GM19372 (cell line): ENCODE results near the gene KRTAP1-4.
"Not testable (repeated sequence)": the region's sequence is repeated elsewhere in the genome, so short reads cannot be mapped to it uniquely, and the experiment has no call there.

Experiments used
- ATAC-seq: cut with Tn5 transposase; IDR thresholded peaks from one replicate; pipeline ENCODE4 v1.9.1; 2021; ENCODE audit warnings: mild to moderate bottlenecking, low read depth, moderate library complexity; ENCODE audit not compliant: unreplicated experiment

The KRTAP1-4 gene, protein sequence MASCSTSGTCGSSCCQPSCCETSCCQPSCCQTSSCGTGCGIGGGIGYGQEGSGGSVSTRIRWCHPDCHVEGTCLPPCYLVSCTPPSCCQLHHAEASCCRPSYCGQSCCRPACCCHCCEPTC

DNA sequence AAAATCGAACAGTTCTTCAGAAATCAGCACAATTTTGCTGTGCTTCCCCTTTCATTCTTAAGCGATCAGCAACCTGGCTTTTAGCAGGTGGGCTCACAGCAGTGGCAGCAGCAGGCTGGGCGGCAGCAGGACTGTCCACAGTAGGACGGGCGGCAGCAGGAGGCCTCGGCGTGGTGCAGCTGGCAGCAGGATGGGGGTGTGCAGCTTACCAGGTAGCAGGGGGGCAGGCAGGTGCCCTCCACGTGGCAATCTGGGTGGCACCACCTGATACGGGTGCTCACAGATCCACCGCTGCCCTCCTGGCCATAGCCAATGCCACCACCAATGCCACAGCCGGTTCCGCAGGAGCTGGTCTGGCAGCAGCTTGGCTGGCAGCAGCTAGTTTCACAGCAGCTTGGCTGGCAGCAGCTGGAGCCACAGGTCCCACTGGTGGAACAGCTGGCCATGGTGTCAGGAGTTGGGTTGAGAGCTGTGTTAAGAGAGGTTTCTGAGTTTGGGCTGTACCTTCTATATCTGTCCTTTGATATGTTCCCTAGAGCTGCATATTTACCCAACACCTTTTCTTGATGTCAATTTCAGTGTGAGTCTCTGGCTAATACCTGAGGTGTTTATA is at the start of gene KRTAP1-4:
KRTAP1-4 (minus strand) TSS at position 563 of the 613 bp plus-strand sequence; CDS start at position 446, 117 bp downstream.
- ATAC-seq: no peak

DNA sequence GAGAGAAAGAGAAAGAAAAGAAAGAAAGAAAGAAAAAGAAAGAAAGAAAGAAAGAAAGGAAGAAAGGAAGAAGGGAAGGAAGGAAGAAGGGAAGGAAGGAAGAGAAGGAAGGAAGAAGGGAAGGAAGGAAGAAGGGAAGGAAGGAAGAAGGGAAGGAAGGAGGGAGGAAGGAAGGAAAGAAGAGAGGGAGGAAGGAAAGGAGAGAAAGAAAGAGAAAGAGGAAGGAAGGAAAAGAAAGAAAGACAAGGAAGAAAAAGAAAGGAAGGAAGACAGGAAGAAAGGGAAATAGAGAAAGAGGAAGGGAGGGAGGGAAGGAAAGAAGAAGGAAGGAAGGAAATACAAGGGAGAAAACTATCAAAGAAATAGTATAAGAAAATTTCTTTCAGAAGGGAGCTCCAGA is 46.8 kb upstream of the KRTAP1-4 start:
- no peak for ATAC-seq

DNA sequence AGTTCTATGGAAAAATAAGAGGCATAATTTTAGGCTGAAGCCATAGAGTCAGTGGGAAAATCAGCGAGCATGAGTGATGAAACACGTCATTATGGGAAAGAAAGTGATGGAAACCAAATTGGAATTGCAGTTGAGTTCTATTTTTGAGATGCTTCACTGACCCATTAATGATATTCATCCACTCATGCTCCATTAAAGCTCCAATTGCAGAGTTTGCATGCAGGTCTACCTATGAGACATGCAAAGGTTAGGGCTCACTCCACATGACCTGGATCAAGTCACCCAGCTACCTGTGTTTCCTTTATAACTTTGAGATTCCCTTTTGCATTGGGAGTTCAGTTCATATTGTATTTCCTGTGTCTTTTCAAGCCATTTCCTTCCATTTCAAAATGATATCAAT is 43.7 kb upstream of the KRTAP1-4 start:
- no peak for ATAC-seq

DNA sequence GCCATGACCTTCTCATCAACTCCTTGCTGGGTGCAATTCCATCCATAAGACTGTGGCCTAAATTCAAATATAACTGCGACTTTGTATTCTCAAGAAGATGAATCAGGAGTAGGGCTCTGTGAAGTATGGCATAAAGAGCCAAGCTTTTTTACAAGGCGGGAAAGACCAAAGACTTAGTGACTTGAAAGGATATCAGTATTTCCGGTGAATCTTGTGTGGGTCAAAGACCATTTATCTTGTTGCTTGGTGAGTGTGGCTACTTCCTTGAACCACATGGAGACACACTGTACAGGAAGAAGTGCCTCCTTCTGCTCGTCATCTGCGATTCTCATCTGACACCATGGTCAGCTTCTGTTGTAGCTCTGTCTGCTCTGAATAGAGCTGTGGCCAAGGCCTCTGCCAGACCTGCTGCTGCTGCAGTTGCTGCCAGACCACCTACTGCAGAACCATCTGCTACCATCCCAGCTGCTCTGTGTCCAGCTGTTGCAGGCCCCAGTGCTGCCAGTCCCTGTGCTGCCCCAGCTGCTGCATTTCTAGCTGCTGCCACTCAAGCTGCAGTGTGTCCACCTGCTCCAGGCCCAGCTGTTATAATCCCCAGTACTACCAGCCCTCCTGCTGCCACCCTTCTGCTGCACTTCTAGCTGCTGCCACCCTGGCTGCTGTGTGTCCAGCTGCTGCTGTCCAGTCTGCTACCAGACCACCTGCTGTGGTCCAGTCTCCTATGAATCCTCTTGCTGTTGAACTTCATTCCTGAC is 41.8 kb upstream of the KRTAP1-4 start:
- no peak for ATAC-seq

DNA sequence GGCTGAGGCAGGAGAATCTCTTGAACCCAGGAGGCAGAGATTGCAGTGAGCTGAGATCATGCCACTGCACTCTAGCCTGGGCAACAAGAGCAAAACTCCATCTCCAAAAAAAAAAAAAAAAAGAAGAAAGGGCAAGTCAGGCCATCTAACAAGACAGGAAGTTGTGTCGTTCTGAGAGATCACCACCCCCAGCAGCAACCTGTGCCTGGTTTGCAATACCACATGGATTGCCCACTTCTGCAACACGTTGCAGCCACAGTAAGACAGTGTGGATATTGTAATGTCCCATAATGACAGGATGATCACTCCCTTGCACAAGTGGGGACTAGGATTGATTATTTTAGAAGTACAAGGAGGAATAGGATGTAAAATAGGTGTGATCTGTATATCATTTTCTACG is 39.0 kb upstream of the KRTAP1-4 start:
- ATAC-seq: no peak

DNA sequence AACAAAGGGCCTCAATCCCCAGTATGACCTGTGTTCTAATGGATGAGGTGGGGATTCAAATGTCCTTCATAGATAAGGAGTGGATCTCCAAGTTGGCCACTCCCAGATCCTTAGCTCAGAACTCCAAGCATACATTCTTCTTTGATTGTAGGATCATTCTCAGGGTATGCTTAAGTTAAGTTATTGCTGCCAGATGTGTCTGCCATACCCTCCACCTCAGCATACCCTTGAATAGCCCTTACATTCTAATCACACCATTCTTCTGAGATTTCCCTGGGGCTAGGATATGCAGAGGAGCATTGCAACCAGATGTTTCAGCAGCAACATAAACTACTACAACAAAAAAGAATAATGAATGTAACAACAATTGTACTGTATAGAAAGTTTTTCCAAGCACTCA is 37.3 kb upstream of the KRTAP1-4 start:
- no peak for ATAC-seq

DNA sequence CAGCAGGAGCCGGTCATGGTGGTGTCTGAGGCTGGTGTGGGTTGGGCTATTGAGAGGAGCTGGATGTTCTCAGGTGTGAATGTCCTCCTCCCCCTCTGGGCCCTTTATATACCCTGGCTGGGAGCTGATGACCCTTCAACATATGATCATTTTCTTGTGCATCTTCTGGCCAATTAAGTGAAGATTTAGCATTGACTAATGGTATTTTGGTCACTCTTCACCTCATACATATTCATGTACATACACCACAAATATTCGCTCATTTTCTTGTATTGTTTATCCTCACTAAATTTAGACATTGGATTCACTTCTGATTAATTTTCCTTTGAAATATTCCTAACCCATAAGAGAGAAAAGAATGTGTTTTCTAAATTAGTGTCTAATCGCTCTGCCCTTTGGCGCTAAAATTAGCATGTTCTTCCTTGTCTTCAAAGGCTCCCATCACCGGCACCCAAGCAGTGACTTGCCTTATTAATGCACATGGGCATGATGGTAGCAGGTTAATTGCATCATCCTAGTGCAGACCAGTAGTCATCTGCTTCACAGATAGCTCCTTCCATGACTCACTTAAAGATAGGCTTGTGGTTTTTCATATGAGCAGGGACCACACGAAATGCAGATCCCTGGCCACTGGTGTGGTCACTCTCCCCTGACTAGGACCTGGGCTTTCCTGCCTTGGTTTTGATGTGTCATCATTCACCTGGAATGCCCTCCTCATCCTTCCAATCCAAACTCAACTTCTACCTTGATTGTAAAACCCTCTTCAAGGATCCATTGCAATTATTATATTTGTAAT is 36.0 kb upstream of the KRTAP1-4 start, which contains the start of gene KRTAP2-4:
KRTAP2-4 (minus strand) TSS at position 51 of the 796 bp plus-strand sequence; CDS start at position 17, 34 bp downstream.
- no peak for ATAC-seq

DNA sequence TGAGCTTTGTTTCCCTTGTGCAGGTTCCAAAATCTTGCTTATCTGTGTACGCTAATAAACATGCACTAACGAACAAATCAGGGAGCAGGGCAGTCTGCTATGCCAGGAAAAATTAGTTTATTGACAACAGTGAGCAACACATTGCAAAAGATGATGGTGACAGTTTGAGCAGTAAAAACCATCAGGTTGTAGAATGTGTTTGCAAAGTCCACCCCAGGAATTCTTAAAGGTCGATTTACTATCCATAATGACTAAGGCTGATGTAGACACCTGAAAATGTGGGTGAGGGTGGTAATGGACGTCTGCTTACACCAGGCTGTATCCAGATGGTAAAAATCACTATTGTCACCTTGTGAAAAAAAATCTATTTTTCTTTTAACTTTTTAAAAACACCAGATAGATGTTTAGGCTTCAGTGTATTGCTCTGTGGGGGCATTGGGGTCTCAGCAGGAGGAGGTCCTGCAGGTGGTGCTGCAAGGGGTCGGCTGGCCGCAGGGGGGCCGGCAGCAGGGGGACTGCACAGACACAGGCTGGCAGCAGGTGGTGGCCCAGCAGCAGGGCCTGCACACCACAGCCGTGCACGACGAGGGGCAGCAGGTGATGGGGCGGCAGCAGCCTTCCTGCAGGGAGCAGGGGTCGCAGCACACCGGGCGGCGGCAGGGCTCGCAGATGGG is 35.2 kb upstream of the KRTAP1-4 start:
- ATAC-seq: not testable (repeated sequence)

DNA sequence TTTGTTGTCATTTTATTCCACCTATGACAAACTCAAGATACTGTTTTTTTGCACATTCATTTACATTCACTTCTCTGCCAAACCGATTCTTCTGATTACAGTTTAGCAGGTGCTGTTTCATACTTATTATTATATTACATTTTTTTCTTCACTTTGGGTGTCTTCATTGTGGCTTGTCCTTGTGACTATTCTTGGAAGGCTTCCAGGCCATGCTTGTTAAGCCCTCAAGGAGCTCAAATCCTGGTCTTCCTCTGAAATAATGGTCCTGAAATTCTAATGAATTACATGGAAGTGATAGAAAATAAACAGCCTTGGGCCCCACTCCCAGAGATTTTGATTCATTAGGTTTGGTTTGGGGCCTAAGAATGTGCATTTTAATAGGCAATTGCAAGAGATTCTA is 34.3 kb upstream of the KRTAP1-4 start:
- no peak for ATAC-seq

DNA sequence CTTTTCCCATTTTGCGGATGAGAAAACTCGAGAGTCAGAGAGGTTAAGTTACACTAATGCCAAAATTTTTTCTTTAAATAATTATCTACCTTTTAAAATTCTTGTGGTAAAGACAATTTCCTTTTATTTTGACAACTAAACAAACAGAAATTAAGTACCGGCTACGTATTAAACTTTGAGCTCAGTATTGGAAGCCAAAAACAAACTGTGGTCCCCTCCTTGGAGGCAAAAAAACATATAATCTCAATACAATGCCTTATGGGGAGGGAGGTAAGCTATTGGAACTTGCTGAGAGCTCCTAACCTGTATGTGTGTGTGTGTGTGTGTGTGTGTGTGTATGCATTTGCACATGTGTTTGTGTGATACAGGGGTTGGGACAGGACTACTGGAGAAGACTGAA is 33.5 kb upstream of the KRTAP1-4 start:
- ATAC-seq: no peak

DNA sequence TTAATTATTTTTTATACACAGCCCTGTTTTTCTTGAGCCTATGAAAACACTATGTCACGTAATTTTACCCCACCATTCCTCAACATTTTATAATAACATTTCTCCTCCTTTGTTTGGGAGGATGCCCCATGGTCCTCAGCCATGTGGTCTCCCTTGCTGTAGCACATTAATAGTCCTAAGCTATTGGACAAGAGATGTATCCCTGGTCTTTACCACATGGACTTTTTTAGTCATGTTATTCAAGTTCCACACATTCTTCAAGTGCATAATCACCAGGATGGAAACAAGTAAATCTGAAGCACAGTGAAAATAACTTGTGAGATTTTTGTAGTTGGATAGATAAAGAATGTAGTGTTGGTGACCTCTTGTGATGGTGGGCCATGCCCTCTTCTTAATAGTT is 32.0 kb upstream of the KRTAP1-4 start:
- no peak for ATAC-seq

DNA sequence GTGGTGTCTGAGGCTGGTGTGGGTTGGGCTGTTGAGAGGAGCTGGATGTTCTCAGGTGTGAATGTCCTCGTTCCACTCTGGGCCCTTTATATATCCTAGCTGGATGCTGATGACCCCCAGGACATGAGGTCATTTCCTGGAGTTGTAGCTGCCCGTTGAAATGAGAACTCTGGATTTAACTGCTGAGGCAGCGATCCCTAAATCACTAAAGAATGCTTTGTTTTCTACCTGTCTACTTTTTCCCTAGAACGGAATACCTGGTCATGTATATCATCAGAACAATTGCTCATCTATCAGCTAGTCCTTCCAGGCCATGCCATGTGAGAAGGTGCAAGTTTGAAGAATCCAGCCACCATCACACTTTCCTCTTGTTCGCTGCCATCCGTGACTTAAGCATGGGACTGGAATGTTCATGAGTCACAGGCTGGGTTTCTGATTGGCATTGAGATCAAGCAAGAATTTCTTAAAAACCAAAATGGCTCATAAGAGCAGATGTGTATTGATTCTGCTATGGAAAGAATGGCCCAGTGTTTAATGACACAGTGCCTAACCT is 30.1 kb upstream of the KRTAP1-4 start, which contains the start of gene KRTAP2-3:
KRTAP2-3 (minus strand) TSS at position 63 of the 553 bp plus-strand sequence. CDS start 64 bp downstream, outside the sequence.
- ATAC-seq: no peak

DNA sequence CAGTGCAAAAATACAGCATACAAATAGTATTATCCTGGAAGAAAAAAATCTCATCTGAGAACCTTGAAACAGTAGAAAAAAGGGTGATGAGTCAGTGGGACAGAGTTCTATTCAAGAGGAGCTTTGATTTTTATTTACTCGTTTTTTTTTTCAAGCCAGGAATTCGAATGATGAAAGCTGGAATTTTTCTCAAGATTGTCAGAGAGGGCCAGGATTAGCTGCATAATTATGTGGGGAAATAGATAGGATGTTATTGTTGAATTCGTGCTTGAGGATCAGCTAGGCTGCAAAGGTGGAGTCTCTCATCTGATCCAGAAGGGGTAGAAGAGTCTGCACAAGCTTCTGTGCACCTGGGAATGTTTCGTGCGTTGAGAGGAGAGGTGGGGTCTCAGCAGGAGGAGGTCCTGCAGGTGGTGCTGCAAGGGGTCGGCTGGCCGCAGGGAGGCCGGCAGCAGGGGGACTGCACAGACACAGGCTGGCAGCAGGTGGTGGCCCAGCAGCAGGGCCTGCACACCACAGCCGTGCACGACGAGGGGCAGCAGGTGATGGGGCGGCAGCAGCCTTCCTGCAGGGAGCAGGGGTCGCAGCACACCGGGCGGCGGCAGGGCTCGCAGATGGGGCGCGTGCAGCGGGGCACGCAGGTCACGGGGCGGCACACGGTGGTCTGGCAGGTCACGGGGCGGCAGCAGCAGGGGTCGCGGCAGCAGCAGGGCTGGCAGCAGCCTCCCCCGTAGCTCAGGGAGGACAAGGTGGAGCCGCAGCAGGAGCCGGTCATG is 29.5 kb upstream of the KRTAP1-4 start:
- not testable (repeated sequence) for ATAC-seq

DNA sequence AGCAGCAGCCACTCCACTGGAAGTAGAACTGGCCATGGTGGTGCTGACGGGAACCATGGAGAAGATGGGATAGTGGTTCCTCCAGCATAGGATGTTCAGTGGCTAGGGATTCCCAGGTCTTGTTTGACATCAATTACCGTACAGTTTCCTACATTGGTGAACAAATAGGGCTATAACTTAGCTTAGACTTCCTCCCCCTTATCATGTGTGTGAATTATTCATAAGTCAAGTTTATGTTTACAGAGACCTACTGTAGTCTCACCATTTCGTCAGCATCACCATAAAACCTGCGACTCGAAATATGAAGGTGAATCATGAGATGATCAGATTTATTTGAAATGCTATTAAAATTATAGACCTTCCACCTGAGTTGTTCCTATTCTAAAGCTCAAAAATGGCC is 28.7 kb upstream of the KRTAP1-4 start:
- ATAC-seq: no peak

DNA sequence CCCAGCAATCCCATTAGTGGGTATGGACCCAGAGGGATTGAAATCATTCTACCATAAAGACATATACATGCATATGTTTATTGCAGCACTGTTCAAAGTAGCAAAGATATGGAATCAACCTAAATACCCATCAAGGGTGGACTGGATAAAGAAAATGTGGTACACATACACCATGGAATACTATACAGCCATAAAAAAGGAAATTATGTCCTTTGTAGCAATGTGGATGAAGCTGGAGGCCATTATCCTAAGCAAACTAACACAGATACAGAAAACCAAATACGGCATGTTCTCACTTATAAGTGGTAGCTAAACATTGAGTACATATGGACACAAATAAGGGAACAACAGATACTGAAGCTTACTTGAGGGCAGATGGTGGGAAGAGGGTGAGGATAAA is 27.6 kb upstream of the KRTAP1-4 start:
- no peak for ATAC-seq

DNA sequence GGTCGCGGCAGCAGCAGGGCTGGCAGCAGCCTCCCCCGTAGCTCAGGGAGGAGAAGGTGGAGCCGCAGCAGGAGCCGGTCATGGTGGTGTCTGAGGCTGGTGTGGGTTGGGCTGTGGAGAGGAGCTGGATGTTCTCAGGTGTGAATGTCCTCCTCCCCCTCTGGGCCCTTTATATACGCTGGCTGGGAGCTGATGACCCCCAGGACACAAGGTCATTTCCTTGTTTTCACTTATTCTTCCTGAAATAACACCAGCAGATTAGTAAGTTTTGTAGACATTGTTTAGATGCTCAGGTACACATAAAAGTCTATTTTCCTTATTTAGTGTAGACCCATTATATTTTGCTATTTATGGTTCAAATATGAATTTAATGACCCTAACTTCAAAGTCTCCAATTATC is 25.1 kb upstream of the KRTAP1-4 start, which contains the start of gene KRTAP2-2:
KRTAP2-2 (minus strand) TSS at position 101 of the 400 bp plus-strand sequence; CDS start at position 82, 19 bp downstream.
- ATAC-seq: not testable (repeated sequence)

DNA sequence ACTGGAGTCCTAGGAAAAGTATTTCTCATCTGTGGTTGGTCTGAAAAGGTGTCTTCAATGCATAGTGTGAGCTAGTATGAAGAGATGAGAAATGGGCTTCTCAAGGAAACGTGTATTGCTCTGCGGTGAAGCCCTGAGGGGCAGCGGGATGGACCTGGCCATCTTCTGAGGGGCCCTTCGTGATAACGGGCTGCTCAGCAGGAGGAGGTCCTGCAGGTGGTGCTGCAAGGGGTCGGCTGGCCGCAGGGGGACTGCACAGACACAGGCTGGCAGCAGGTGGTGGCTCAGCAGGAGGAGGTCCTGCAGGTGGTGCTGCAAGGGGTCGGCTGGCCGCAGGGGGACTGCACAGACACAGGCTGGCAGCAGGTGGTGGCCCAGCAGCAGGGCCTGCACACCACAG is 24.6 kb upstream of the KRTAP1-4 start:
- not testable (repeated sequence) for ATAC-seq

DNA sequence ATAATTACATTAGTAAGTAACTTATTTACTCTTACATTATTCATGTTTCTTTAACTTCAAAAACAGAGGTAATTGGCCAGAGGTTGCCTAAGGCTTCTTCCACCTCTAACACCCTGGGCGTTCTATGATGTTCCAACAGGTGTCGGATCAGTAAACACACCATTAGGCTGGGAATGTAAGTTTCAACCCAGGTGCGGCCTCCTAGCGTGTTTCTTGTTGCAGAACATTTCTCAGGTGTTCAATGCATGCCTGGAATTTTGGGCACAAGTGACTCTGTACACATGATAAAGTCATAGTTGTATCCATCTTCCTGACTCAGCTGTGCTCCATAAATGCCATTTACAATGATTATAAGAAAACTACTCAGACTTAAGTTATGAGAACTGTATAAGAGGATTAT is 24.0 kb upstream of the KRTAP1-4 start:
- no peak for ATAC-seq

DNA sequence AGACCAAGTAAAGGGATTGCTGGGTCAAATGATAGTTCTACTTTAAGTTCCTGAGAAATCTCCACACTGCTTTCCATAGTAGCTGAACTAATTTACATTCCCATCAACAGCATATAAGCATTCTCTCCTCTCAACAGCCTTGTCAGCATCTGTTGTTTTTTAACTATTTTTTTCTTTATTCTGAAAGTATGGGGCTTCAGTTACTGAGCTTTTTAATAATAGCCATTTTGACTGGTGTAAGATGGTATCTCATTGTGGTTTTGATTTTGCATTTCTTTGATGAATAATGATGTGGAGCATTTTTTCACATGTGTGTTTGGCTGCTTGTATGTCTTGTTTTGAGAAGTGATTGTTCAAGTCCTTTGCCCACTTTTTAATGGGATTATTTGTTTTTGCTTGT is 22.6 kb upstream of the KRTAP1-4 start:
- ATAC-seq: no peak
